ENCODE results near the gene ARSK.

DNA sequence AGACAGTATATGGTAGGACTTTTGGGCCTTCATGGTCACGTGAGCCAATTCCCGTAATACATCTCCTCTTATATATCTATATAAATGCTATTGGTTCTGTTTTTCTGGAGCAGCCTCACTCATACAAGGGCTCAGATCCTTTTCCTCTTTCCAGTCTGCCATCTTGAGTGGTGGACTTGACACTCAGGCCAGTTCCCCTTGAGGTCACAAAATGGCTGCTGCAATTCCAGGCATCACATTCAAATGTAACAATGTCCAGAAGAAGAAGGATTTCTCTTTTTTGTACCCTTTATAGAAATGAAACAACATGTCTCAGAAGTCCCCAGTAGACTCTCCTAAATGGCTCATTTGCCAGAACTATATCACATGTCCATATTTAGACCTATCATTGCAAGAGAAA lies 69.5 kb downstream of the ARSK start:
- TF ChIP-seq, protein P1, sequence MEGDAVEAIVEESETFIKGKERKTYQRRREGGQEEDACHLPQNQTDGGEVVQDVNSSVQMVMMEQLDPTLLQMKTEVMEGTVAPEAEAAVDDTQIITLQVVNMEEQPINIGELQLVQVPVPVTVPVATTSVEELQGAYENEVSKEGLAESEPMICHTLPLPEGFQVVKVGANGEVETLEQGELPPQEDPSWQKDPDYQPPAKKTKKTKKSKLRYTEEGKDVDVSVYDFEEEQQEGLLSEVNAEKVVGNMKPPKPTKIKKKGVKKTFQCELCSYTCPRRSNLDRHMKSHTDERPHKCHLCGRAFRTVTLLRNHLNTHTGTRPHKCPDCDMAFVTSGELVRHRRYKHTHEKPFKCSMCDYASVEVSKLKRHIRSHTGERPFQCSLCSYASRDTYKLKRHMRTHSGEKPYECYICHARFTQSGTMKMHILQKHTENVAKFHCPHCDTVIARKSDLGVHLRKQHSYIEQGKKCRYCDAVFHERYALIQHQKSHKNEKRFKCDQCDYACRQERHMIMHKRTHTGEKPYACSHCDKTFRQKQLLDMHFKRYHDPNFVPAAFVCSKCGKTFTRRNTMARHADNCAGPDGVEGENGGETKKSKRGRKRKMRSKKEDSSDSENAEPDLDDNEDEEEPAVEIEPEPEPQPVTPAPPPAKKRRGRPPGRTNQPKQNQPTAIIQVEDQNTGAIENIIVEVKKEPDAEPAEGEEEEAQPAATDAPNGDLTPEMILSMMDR (IDR thresholded peaks at IDR 0.05) = no peak
- TF ChIP-seq EZH2 (IDR thresholded peaks at IDR 0.05; ENCODE audit: borderline replicate concordance, insufficient read depth, low read depth, low read length, poor library complexity, severe bottlenecking) = no peak

All from B cell (primary cell).